IMR-90 (cell line): ENCODE results near the gene ZNF236.

ENCODE experiments used
- BHLHE40 ChIP-seq: fragments of 150-350 bp; IDR thresholded peaks from 2 replicates; pipeline ENCODE4 v1.6.1; 2016; ENCODE audit warnings: mild to moderate bottlenecking, low read depth, low read length
- MAZ ChIP-seq: IDR thresholded peaks from 2 replicates; pipeline ENCODE4 v1.6.1; 2012; ENCODE audit warnings: low read depth, mild to moderate bottlenecking, low read length, improper control_type of control experiment, moderate library complexity, borderline replicate concordance
- POLR2A ChIP-seq: IDR thresholded peaks from 2 replicates; pipeline ENCODE4 v1.6.1; 2012; ENCODE audit warnings: mild to moderate bottlenecking, low read depth, low read length
- RAD21 ChIP-seq: IDR thresholded peaks from 2 replicates; pipeline ENCODE4 v1.6.1; 2012; ENCODE audit warnings: low read length, improper control_type of control experiment
- SMC3 ChIP-seq: fragments of 150-350 bp; IDR thresholded peaks from 2 replicates; pipeline ENCODE4 v1.6.1; 2016; ENCODE audit warnings: low read depth, mild to moderate bottlenecking, antibody characterized with exemption, low read length, moderate library complexity
- TF ChIP-seq, protein P1 (sequence below): conservative IDR thresholded peaks from 2 replicates; pipeline ENCODE4 v1.5.1; 2012; ENCODE audit warnings: mild to moderate bottlenecking, low read depth, low read length, improper control_type of control experiment

DNA sequence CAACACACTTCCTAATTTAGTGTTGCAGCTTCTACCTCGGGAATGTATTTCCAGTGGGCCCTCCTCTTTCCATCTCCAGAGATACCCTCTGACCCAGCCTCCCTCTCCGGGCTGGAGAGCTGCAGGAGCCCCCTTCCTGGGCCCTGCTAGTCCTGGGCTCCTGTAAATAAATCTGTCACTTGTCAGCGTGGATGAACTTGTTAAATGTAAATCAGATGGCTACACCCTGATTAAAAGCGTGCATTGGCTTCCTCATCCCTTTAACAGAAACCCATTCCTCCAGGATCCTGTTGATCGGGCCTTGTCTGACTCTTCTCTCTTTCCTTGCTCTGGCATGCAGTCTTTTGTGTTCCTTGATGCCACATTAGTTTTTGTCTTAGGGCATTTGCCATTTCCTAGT lies 2.4 kb downstream of the ZNF236 start:
- TF ChIP-seq MAZ (no peak), SMC3 (no peak), RAD21 (no peak), BHLHE40 (no peak), POLR2A (no peak)
- TF ChIP-seq, protein P1, sequence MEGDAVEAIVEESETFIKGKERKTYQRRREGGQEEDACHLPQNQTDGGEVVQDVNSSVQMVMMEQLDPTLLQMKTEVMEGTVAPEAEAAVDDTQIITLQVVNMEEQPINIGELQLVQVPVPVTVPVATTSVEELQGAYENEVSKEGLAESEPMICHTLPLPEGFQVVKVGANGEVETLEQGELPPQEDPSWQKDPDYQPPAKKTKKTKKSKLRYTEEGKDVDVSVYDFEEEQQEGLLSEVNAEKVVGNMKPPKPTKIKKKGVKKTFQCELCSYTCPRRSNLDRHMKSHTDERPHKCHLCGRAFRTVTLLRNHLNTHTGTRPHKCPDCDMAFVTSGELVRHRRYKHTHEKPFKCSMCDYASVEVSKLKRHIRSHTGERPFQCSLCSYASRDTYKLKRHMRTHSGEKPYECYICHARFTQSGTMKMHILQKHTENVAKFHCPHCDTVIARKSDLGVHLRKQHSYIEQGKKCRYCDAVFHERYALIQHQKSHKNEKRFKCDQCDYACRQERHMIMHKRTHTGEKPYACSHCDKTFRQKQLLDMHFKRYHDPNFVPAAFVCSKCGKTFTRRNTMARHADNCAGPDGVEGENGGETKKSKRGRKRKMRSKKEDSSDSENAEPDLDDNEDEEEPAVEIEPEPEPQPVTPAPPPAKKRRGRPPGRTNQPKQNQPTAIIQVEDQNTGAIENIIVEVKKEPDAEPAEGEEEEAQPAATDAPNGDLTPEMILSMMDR: no peak
